ENCODE measurements around the gene ZBTB7C.

DNA sequence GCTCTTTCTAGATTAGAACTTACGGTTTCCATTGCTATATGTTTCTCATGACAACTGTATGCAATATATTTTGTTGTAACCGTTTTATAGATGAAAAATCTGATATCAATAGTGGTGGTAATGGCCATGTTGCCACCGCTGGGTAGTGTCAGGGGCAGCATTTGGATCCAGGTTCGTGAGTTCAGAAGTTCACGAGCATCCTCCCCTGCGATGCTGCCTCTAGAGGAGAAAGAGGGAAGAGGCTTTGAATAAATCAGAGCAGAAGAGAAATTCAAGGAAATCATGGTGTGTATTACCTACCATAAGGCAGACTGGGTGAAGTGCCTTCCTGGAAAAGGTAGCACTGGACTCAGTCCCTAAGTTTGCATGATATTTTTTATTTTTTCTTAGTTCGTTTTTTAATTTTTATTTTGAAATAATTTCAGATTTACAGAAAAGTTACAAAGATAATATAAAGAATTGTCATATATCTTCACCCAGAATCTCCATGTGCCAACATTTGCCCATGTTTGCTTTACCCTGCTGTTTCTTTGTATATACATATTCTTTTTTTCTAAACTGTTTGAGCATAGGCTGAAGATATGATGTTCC, 3.3 kb upstream of the ZBTB7C start:
- TF ChIP-seq, protein P1, sequence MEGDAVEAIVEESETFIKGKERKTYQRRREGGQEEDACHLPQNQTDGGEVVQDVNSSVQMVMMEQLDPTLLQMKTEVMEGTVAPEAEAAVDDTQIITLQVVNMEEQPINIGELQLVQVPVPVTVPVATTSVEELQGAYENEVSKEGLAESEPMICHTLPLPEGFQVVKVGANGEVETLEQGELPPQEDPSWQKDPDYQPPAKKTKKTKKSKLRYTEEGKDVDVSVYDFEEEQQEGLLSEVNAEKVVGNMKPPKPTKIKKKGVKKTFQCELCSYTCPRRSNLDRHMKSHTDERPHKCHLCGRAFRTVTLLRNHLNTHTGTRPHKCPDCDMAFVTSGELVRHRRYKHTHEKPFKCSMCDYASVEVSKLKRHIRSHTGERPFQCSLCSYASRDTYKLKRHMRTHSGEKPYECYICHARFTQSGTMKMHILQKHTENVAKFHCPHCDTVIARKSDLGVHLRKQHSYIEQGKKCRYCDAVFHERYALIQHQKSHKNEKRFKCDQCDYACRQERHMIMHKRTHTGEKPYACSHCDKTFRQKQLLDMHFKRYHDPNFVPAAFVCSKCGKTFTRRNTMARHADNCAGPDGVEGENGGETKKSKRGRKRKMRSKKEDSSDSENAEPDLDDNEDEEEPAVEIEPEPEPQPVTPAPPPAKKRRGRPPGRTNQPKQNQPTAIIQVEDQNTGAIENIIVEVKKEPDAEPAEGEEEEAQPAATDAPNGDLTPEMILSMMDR (conservative IDR thresholded peaks at IDR 0.05; ENCODE audit: low read length): peak; percentile 74
- TF ChIP-seq EZH2phosphoT487 (IDR thresholded peaks at IDR 0.05; ENCODE audit: borderline replicate concordance, low read depth, low read length): no peak

Measured in OCI-LY7 (cell line).